Posterior cingulate gyrus (tissue), 11 donors: Measurements from ENCODE around the gene ART1.
"Not testable (repeated sequence)": the region's sequence is repeated elsewhere in the genome, so short reads cannot be mapped to it uniquely, and the experiment has no call there.

ENCODE experiments used
- DNase-seq, 10 donors: peaks; one replicate each; pipeline versions ENCODE4 v3.0.0 to v3.0.0-alpha.2; 2020 to 2021; ENCODE audit warnings: mixed read lengths in 3 of 10
- intact Hi-C: fragments of 100-400 bp; cut with DNase I; formaldehyde crosslinking; loops from one replicate; pipeline ENCODE4 v1.15.1; 2023

Gene ART1

GRCh38 chr11:3644817-3645235 lies at the start of gene ART1:
Gene ART1, plus strand, starts transcription at chr11:3645128. Its CDS starts 14,086 bp downstream, at chr11:3659214.
- intact Hi-C loops = no loop called here

GRCh38 chr11:3597743-3598142 lies 47.2 kb upstream of the ART1 start:
- DNase-seq, intact Hi-C loops: not testable (repeated sequence)

More at GRCh38 chr11:3644817-3645235, at the start of gene ART1:
- DNase-seq = peak in 2 of 10 donors; percentile 7 to 11

- intact Hi-C loops, DNase-seq: not testable (repeated sequence)
Measured at GRCh38 chr11:3600201-3600600, 44.7 kb upstream of the ART1 start.

- DNase-seq = no peak
- intact Hi-C loops = no loop called here
Measured at GRCh38 chr11:3604167-3604566, 40.8 kb upstream of the ART1 start.

- DNase-seq = no peak
- intact Hi-C loops = no loop called here
Measured at GRCh38 chr11:3605283-3605662, 39.7 kb upstream of the ART1 start.

GRCh38 chr11:3605771-3606203 lies 39.1 kb upstream of the ART1 start:
- intact Hi-C loops = no loop called here
- no peak for DNase-seq

- intact Hi-C loops = no loop called here
- no peak for DNase-seq
Measured at GRCh38 chr11:3609416-3610265, 35.3 kb upstream of the ART1 start.

- intact Hi-C loops = no loop called here
- no peak for DNase-seq
Measured at GRCh38 chr11:3610846-3611245, 34.1 kb upstream of the ART1 start.

GRCh38 chr11:3611976-3612678 lies 32.8 kb upstream of the ART1 start:
- intact Hi-C loops = no loop called here
- DNase-seq = no peak

GRCh38 chr11:3613998-3614741 lies 30.8 kb upstream of the ART1 start:
- intact Hi-C loops = no loop called here
- no peak for DNase-seq

- no peak for DNase-seq
- intact Hi-C loops = no loop called here
Measured at GRCh38 chr11:3614742-3615171, 30.2 kb upstream of the ART1 start.

GRCh38 chr11:3615998-3616397 lies 28.9 kb upstream of the ART1 start:
- DNase-seq = peak in 1 of 10 donors; percentile 42
- intact Hi-C loops = no loop called here

GRCh38 chr11:3616721-3617460 lies 28.0 kb upstream of the ART1 start:
- intact Hi-C loops = no loop called here
- peak in 1 of 10 donors; percentile 81 for DNase-seq

GRCh38 chr11:3617990-3618389 lies 26.9 kb upstream of the ART1 start:
- peak in 1 of 10 donors; percentile 52 for DNase-seq
- intact Hi-C loops = no loop called here

GRCh38 chr11:3622521-3622920 lies 22.4 kb upstream of the ART1 start:
- DNase-seq = peak in 3 of 10 donors; percentile 37 to 52 (median 48)
- intact Hi-C loops = no loop called here

- intact Hi-C loops = no loop called here
- DNase-seq = peak in 2 of 10 donors; percentile 26 to 61
Measured at GRCh38 chr11:3623121-3623520, 21.8 kb upstream of the ART1 start.

GRCh38 chr11:3623767-3624458 lies 21.0 kb upstream of the ART1 start:
- DNase-seq = peak in 3 of 10 donors; percentile 12 to 52 (median 48)
- intact Hi-C loops = no loop called here

- peak in 8 of 10 donors; percentile 18 to 89 (median 30) for DNase-seq
- intact Hi-C loops = no loop called here
Measured at GRCh38 chr11:3626250-3626960, 18.5 kb upstream of the ART1 start.

- intact Hi-C loops = no loop called here
- peak in 3 of 10 donors; percentile 4 to 32 (median 8) for DNase-seq
Measured at GRCh38 chr11:3627291-3627690, 17.6 kb upstream of the ART1 start.
